SK-N-SH (cell line): Measurements from ENCODE around the gene EPB41L2.

ENCODE experiments used
- CTCF ChIP-seq: fragments of 200-600 bp; sonication (generic); IDR thresholded peaks from 2 replicates; pipeline ENCODE4 v1.6.1; 2017; ENCODE audit warnings: antibody characterized with exemption, mild to moderate bottlenecking, moderate library complexity
- EP300 ChIP-seq, 2 experiments: IDR thresholded peaks; 2 replicates each; pipeline versions ENCODE4 v1.4.0 to v1.6.1; 2012; ENCODE audit warnings: borderline replicate concordance in 1 of 2, low read depth in 1 of 2, low read length in 1 of 2
- MEF2A ChIP-seq: IDR thresholded peaks from 2 replicates; pipeline ENCODE4 v1.4.0; 2012; ENCODE audit warnings: low read depth, borderline replicate concordance
- POLR2AphosphoS5 ChIP-seq: IDR thresholded peaks from 2 replicates; pipeline ENCODE4 v1.6.1; 2012; ENCODE audit warnings: low read depth, low read length
- RCOR1 ChIP-seq: fragments of 150-350 bp; IDR thresholded peaks from 2 replicates; pipeline ENCODE4 v1.6.1; 2017; ENCODE audit warnings: antibody characterized with exemption, low read length
- SMC3 ChIP-seq: IDR thresholded peaks from 2 replicates; pipeline ENCODE4 v1.6.1; 2012; ENCODE audit warnings: low read depth, low read length, improper control_type of control experiment
- TAF1 ChIP-seq: IDR thresholded peaks from 2 replicates; pipeline ENCODE4 v1.6.1; 2012; ENCODE audit warnings: low read depth, mild to moderate bottlenecking, low read length, moderate library complexity, borderline replicate concordance
- USF2 ChIP-seq: fragments of 150-350 bp; IDR thresholded peaks from 2 replicates; pipeline ENCODE4 v1.6.1; 2017; ENCODE audit warnings: antibody characterized with exemption, low read length, low read depth, borderline replicate concordance
- TF ChIP-seq, protein P1 (sequence below): IDR thresholded peaks from 2 replicates; pipeline ENCODE4 v1.4.0; 2012; ENCODE audit warnings: low read depth
- TF ChIP-seq, protein P2 (sequence below): fragments of 150-350 bp; IDR thresholded peaks from 2 replicates; pipeline ENCODE4 v1.6.1; 2016; ENCODE audit warnings: mild to moderate bottlenecking, low read depth, low read length

GRCh38 chr6:130908188-130908587 is 154.9 kb downstream of the EPB41L2 start:
- TF ChIP-seq, protein P1, sequence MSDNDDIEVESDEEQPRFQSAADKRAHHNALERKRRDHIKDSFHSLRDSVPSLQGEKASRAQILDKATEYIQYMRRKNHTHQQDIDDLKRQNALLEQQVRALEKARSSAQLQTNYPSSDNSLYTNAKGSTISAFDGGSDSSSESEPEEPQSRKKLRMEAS: no peak
- TF ChIP-seq POLR2AphosphoS5: no peak
- TF ChIP-seq TAF1: no peak
- TF ChIP-seq CTCF: no peak
- TF ChIP-seq RCOR1: no peak
- no peak for TF ChIP-seq SMC3
- TF ChIP-seq, protein P2, sequence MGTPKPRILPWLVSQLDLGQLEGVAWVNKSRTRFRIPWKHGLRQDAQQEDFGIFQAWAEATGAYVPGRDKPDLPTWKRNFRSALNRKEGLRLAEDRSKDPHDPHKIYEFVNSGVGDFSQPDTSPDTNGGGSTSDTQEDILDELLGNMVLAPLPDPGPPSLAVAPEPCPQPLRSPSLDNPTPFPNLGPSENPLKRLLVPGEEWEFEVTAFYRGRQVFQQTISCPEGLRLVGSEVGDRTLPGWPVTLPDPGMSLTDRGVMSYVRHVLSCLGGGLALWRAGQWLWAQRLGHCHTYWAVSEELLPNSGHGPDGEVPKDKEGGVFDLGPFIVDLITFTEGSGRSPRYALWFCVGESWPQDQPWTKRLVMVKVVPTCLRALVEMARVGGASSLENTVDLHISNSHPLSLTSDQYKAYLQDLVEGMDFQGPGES: no peak
- TF ChIP-seq MEF2A: no peak
- no peak for TF ChIP-seq USF2
- no peak for TF ChIP-seq EP300 (IDR thresholded peaks at IDR 0.05; ENCODE audit: borderline replicate concordance in 1 of 2, low read depth in 1 of 2, low read length in 1 of 2)
